Dedifferentiated amniotic fluid mesenchymal stem cell (primary cell): Measurements from ENCODE around the gene GK.
"Not testable (repeated sequence)": the region's sequence is repeated elsewhere in the genome, so short reads cannot be mapped to it uniquely, and the experiment has no call there.

Source experiments
- DNase-seq: peaks from one replicate; pipeline ENCODE4 v3.0.0-alpha.2; 2016; ENCODE audit errors: extremely low spot score

GK gene

DNA sequence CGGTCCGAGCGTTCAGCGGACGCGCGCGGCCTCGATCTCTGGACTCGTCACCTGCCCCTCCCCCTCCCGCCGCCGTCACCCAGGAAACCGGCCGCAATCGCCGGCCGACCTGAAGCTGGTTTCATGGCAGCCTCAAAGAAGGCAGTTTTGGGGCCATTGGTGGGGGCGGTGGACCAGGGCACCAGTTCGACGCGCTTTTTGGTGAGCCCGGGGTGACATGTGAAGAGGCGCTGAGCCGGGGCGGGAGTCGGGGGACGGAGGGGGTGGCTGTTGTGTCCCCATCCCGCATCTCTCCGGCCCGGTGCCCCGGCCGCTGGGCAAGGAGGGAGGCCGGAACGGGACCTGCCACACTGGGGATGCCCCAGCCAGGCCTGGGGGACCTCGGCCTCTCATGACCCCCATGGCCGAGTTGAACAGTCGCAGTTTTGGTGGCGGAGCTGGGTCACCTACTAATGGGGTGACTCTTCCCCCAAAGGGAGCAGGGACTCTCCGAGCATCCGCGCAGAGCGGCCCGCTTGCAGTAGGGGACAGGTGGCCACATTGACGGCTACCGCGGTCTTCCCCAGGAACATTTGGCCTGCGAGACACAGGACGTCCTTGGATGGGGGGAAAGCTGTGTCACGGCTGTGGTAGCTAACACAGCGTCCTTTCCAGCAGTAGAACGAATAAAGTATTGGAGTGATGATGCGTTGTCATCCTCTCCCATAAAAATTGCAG lies at the start of gene GK:
GK (plus strand) TSS at position 9 of the 717 bp plus-strand sequence; CDS start at position 124, 115 bp downstream.
- DNase-seq = no peak

DNA sequence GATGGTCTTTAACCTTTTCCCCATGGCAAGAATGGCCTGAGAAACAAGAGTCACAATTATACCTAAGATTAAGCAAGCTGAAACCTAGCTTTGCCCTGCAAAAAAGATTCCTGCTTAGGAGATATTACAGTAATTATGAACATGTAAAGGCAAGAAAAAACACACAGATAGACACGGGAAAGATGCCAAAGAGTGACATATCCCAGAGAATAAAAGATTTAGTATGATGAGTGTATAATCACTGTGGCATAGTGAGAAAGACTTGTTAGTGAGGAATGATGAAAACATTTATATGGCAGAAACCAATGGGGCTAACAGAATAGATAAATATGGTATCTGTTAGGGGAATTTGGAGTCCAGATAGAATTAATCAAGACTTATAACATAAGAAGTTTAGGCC lies 46.1 kb upstream of the GK start:
- no peak for DNase-seq

GRCh38 chrX:30610026-30610425 lies 43.2 kb upstream of the GK start:
- DNase-seq = no peak

- no peak for DNase-seq
These were observed 41.0 kb upstream of the GK start for GRCh38 chrX:30612250-30612655.

GRCh38 chrX:30613721-30614120 lies 39.5 kb upstream of the GK start:
- no peak for DNase-seq

- DNase-seq = no peak
These were observed 38.0 kb upstream of the GK start for GRCh38 chrX:30615229-30615628.

DNA sequence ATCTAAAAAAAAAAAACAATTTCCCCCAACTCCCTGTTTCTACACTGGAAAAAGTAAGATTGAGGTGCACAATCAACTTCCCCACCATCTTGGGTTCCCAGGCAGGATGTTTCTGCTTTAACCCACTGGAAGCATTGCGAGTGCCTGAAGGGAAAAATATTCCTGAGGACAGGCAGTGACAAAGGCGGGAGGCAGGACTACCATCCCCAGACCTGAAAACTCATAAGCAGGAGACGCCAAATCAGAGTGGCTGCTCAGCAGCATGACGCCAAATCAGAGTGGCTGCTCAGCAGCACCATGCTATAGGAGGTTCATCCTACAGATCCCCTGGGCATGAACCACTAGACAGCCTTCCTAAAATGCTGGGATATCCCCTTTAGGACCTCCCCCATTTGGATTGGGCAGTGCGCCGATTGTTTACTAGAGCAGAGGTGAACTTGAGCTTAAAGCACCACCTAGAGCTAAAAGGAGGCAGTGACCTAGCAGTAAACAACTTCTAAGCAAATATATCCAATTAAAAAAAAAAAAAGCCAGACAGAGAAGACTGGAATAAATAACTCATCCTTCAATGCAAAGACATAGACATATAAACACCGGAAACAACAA lies 35.0 kb upstream of the GK start:
- DNase-seq = no peak

- no peak for DNase-seq
These were observed 33.1 kb upstream of the GK start for GRCh38 chrX:30620125-30620524.

DNA sequence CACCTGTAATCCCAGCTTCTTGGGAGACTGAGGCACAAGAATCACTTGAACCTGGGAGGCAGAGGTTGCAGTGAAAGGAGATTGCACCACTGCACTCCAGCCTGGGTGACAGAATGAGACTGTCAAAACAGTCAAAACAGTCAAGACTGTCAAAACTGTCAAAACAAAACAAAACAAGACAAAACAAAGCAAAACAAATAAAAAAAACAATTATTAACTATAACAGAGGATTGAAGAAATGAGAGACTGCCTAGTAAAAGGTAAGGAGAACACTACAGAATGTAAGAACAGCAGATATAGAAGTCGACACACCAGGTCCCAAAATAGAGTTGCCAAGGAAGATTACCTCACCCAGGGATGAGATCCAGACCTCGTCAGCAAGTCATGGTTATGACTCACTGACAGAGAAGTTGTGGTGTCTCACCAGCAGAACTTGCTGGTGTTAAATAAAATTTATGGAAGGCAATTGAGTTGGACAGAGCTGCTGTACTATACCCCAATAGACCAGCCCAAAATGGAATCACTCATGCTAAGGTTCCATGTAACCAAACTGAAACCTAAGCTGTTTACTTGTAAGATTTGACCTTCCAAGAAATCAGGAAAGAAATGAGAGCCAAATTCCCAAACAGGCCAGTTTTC lies 32.1 kb upstream of the GK start:
- DNase-seq = peak; percentile 49

DNA sequence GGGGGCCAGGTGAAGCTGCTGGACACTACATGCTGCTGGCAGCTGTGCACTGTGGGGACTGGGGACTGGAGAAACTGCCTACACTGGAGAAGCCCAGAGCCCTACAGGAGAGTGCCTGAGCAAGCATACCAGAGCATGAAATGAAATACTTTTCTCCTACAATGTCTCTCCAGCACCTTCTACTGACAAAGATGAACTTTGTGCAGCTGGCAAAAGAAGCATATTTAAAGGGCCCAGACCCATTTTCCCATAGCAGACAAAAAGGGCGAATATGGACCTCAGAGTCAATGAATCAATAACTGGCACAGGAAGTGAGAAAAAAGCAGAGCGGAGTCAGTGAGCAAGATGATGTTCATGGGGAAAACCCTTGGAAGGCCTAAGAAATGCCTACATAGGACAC lies 30.9 kb upstream of the GK start:
- DNase-seq = no peak

GRCh38 chrX:30626402-30626801 lies 26.8 kb upstream of the GK start:
- no peak for DNase-seq

- no peak for DNase-seq
These were observed 25.2 kb upstream of the GK start for GRCh38 chrX:30627818-30628652.

DNA sequence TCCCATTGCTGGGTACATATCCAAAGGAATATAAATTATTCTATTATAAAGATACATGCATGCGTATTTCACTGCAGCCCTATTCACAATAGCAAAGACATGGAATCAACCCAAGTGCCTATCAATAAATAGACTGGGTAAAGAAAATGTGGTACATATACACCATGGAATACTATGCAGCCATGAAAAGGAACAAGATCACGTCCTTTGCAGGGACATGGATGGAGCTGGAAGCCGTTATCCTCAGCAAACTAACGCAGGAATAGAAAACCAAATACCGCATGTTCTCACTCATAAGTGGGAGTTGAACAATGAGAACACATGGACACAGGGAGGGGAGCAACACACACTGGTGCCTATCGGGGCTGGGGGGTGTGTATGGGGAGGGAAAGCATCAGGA lies 19.2 kb upstream of the GK start:
- not testable (repeated sequence) for DNase-seq

DNA sequence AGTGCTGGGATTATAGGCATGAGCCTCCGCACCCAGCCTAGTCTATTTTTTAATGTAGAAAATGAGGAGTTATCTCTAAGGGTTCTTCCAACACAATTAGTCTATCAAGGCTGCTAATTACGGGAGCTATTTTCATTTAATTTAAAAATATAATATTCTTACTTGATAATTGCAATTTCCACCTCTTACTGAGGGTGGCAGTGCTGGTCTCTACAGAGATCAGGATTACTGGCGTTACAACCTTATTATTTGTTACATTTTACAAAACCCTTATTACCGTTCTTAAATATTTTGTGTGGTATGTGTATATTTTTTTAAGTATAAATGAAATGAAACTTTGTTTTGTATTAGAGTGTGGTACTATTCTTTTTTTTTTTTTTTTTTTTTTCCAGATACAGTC lies 17.6 kb upstream of the GK start:
- DNase-seq = no peak

- DNase-seq = no peak
These were observed 15.1 kb upstream of the GK start for GRCh38 chrX:30637874-30638815.

DNA sequence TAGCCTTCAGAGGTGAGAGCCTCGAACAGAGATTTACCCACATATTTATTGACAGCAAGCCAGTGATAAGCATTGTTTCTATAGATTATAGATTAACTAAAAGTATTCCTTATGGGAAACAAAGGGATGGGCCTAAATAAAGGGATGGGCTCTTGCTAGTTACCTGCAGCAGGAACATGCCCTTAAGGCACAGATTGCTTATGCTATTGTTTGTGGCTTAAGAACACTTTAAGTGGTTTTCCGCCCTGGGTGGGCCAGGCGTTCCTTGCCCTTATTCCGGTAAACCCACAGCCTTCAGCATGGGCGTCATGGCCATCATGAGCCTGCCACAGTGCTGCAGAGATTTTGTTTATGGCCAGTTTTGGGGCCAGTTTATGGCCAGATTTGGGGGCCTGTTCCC lies 13.5 kb upstream of the GK start:
- not testable (repeated sequence) for DNase-seq

- no peak for DNase-seq
These were observed 10.6 kb upstream of the GK start for GRCh38 chrX:30642642-30643041.

GRCh38 chrX:30643313-30643821 lies 9.9 kb upstream of the GK start:
- no peak for DNase-seq

DNA sequence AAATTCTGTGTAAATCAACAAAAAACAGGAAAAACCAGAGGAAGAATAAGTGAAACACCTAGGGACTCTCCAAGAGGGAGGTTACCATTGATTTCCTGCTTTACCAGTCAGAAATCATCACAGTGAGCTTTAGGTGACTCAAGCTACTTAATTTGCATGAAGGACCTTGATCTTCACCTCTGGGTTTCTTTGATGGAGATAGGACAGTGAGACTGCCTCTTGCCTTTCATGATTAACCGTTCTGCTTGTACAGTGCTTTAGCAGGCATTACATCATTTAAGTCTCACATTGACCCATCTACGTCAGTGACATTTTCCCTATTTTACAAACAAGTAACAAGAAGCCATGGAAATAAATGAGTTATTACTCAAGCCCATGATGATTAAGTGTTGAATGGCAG lies 3.4 kb upstream of the GK start:
- no peak for DNase-seq

DNA sequence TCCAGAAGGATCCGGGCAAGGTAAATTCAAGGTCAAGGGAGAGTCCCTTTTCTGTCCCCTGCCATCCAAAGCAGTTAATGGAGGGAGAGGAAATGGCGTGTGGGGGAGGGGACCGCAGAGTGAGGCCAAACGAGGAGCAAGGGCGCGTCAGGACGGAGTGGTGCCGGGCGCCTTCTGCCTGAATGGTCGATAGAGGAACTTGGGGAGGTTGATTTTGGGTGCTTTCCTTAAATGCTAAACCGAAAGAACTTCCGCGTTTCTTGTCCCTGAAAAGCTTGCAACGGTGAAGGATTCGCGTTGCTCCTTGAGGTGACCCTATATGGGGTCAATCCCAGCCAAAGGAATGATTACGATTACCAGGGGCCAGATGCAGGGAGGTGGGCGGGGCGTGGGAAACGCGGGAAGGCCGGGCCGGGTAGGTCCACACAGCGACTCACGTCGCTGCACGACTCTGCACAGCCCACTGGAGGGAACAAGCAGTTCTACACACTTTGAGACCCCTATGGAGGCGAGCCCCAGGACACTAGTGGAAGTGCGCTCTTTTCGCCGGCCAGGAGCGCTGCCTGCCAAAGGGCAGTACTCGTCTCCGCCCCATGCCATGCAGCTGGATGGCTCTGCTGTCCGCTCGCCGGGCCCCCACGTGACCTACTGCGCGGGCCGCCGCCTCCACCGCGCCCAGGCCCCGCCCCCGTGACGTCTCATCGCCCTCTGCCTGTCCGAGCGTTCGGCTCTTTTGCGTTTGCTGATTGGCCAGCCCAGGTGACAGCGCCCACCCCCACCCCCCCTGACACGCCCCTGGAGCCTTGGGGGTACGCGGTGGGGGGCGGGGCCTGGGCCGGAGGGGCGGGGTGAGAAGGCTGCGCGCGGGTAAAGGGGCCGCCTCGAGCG lies 452 bp upstream of the GK start:
- peak; percentile 77 for DNase-seq
